K562 (cell line): ENCODE results near the gene SUPT20HL2.

Experiments
- POLR2AphosphoS5 ChIP-seq: IDR thresholded peaks from 2 replicates; pipeline ENCODE4 v1.6.1; 2011; ENCODE audit warnings: mild to moderate bottlenecking, low read depth, low read length, moderate library complexity; ENCODE audit not compliant: control insufficient read depth, insufficient read depth
- TF ChIP-seq, protein P1 (sequence below): IDR thresholded peaks from 3 replicates; pipeline ENCODE4 v1.6.1; 2011; ENCODE audit warnings: borderline replicate concordance, mild to moderate bottlenecking; ENCODE audit not compliant: insufficient read length, insufficient read depth
- TF ChIP-seq, protein P2 (sequence below), 3 experiments: IDR thresholded peaks in 2 of 3; conservative IDR thresholded peaks in 1 of 3; 2 replicates each; pipeline ENCODE4 v1.5.1; 2011 to 2012; ENCODE audit warnings: low read length in 3 of 3, mild to moderate bottlenecking in 3 of 3, control low read depth in 2 of 3, improper control_type of control experiment in 1 of 3, inconsistent platforms in 1 of 3, low read depth in 1 of 3, mixed read lengths in 1 of 3, moderate library complexity in 1 of 3; ENCODE audit not compliant: insufficient read depth in 2 of 3

DNA sequence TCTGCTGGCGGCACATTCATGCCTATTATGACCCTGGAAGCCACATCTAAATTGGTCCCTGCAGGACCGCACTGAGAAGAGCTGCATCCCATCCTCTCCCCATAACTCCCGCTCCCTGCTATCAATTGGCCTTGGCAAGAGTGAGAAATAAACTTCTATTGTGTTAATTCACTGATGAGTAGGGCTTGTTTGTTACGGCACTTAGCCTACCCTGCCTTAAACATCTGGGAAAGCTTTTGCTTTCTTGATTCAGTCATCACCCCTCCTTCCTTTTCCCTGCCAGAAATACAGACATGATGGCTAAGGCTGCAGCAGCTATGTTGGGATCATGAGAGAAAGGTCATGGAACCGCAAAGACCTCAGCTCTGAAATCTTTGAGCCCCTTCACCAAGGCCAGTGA is 36.5 kb downstream of the SUPT20HL2 start:
- no peak for TF ChIP-seq POLR2AphosphoS5
- TF ChIP-seq, protein P1, sequence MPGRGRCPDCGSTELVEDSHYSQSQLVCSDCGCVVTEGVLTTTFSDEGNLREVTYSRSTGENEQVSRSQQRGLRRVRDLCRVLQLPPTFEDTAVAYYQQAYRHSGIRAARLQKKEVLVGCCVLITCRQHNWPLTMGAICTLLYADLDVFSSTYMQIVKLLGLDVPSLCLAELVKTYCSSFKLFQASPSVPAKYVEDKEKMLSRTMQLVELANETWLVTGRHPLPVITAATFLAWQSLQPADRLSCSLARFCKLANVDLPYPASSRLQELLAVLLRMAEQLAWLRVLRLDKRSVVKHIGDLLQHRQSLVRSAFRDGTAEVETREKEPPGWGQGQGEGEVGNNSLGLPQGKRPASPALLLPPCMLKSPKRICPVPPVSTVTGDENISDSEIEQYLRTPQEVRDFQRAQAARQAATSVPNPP = no peak
- TF ChIP-seq, protein P2, sequence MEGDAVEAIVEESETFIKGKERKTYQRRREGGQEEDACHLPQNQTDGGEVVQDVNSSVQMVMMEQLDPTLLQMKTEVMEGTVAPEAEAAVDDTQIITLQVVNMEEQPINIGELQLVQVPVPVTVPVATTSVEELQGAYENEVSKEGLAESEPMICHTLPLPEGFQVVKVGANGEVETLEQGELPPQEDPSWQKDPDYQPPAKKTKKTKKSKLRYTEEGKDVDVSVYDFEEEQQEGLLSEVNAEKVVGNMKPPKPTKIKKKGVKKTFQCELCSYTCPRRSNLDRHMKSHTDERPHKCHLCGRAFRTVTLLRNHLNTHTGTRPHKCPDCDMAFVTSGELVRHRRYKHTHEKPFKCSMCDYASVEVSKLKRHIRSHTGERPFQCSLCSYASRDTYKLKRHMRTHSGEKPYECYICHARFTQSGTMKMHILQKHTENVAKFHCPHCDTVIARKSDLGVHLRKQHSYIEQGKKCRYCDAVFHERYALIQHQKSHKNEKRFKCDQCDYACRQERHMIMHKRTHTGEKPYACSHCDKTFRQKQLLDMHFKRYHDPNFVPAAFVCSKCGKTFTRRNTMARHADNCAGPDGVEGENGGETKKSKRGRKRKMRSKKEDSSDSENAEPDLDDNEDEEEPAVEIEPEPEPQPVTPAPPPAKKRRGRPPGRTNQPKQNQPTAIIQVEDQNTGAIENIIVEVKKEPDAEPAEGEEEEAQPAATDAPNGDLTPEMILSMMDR (IDR thresholded peaks at IDR 0.05 in 2 of 3, conservative IDR thresholded peaks at IDR 0.05 in 1 of 3; ENCODE audit: insufficient read depth in 2 of 3, low read depth in 1 of 3, low read length in 3 of 3) = no peak
